NCI-H748 (cell line): ENCODE data around the gene ANK3.

Experiments used
- DNase-seq: peaks from one replicate; lab custom pipeline; 2025; ENCODE audit not compliant: unreplicated experiment; lab: John Stamatoyannopoulos, UW

The ANK3 gene

DNA sequence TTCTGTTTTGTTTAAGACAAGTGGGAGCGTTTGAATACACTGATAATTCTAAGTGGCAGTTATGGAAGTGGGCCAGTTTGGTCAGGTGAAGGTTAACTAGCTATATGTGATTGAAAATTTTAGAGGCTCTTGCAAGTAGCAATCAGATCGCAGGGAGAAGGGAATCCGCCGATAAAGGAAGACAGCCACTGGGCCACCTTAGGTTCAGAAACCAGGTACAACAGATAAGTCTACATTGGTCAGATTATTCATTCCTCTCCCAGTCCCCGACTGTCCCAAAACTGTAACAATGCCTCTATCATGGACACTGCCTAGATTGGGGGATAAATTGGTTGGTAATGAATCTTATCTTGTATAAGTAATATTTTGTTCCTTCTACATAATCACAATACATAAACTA lies 8.9 kb downstream of the ANK3 start:
- no peak for DNase-seq

GRCh38 chr10:60377955-60378354 lies 11.7 kb downstream of the ANK3 start:
- DNase-seq = no peak

DNA sequence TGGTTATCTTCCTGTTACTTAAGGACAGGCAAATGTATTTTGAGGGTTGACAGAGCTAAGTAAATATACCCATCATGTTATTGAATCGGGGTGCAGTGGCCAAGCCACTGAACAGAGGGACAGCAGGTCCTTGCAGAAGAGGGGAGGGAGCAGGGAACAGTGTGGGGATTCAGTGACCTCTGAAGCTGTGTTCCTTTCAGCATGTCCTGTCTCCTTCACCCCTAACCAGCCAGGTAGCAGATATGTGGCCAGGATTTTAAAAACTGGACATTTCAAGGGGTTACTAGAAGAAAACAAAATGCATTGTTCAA lies 12.7 kb downstream of the ANK3 start:
- no peak for DNase-seq

DNA sequence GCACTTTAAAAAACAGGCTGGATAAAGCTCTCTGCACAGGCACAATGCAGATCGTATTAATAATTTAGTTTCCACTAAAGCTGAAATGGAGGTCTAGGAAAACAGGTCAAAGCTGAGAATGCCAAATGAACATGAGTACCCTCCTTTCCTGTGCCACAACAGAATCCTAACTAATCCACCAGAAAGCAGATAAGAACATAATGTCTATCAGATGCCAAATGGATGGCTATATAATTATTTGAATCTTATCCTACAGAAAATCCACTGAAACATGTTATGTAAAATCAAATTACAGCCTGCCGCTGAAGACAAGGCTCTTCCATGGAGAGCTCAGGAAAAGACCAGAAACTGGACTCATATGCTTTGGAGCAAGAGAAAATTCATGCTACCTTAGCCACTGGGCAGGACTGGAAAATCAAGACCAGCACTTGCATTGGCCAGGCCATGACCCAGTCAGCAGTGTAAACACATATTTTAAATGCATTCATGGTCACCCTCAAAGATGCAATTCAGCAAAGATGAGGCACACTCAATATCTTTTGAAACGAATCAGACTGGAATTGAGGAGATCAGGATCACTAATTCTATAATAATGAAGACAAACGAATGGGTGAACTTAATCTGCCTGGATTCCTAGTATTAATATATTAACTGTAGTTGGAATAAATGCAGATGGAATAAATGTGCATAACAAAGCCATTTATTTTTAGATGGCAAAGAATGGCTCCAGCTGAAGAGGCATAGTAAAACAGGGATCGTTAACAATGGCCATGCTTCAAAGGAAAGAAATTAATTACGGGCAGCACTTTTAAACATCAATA lies 13.2 kb downstream of the ANK3 start:
- DNase-seq = peak; percentile 14

GRCh38 chr10:60375293-60376004 lies 14.2 kb downstream of the ANK3 start:
- DNase-seq = no peak

DNA sequence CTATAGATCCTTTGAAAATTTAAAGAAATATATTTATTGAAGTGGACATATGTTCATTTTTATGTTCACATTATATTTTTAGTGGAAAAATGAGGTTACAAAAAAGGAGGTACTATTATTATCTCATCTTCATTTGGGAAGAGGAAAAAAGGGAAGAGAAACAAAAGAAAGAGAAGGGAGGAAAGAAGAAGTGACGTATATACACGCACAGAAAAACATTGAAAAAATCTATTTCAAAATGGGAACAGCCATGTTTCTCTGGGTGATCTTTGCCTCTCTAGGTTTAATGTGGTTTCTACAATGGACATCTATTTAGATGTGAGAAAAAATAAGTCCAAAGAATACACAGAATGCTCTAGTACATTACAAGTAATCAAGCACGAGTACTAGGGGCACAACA lies 14.8 kb downstream of the ANK3 start:
- no peak for DNase-seq

GRCh38 chr10:60372436-60372835 lies 17.2 kb downstream of the ANK3 start:
- no peak for DNase-seq

DNA sequence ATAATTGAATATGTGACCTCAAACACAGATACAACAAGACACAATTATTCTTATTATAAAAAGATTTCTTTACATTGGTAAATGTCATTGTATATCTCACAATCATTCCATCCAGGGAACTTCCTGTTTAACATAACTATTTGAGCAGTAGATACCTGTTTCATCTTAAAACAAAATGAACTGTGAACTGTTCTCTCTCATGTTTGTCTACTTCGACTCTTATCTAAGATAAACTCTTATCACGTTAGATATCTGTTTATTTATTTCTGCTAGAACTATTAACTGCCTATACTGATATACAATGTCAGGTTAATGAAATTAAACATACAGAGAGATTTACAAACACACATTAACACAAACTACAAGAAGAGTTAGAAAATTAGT lies 20.1 kb downstream of the ANK3 start:
- no peak for DNase-seq

GRCh38 chr10:60368875-60369546 lies 20.7 kb downstream of the ANK3 start:
- DNase-seq = no peak

- no peak for DNase-seq
Measured at GRCh38 chr10:60367901-60368300, 21.8 kb downstream of the ANK3 start.

DNA sequence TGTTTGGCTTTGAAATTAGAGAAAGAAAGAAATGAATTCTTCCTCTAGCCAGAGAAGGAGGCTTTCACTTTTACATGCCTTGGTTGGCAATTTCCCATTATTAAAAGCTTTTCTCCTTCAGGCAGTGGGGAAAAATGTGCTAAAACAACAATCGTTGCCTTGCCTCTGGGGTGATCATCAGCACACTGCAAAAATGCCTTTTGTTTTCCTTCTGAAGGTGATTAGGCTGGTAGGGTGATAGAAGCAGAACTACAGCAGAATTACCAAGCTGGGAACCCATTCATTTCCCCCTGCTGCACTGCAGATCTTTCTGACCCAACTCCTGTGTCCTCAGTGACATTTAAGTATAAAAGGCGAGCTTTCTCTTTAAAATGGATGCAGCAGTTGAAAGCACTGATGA lies 22.2 kb downstream of the ANK3 start:
- no peak for DNase-seq

GRCh38 chr10:60367024-60367423 lies 22.7 kb downstream of the ANK3 start:
- no peak for DNase-seq

DNA sequence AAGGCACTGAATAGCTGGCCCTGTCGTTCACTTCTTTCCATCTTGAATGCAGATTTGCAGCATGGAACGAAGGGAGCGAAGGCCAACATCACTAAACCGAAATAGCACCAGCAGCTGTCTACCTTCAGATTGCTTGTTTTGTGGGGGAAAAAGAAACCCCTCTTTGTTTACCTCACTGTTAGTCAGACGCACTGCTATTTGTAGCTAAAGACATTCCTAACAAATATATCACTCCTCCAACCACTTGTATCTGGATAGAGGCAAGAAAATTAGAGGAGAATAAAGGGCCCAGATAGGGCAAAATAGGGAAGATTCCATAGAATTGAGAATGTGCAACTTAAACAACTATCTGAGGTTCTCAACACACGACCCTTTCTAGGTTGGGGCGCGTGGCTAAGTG lies 26.5 kb downstream of the ANK3 start:
- no peak for DNase-seq

- no peak for DNase-seq
Measured at GRCh38 chr10:60362461-60362860, 27.2 kb downstream of the ANK3 start.

- DNase-seq = no peak
Measured at GRCh38 chr10:60359066-60359465, 30.6 kb downstream of the ANK3 start.

DNA sequence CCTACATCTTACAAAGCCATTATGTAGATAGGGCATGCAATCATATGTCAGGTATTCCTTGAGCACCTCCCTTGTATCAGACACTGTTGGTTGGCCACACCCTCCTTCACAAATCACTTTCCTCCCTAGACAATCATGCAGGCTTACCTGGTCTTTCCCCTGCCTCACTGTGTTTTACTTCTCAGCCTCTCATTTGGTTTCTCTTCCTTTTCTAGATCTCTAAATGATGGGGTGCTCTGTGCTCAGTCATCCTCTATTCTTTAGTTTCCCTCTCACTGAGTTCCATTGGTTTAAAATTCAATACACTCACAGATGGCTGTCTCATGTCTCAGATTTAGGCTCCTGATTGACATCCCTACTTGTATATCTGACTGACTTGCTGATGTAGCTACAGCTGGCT lies 31.4 kb downstream of the ANK3 start:
- no peak for DNase-seq

DNA sequence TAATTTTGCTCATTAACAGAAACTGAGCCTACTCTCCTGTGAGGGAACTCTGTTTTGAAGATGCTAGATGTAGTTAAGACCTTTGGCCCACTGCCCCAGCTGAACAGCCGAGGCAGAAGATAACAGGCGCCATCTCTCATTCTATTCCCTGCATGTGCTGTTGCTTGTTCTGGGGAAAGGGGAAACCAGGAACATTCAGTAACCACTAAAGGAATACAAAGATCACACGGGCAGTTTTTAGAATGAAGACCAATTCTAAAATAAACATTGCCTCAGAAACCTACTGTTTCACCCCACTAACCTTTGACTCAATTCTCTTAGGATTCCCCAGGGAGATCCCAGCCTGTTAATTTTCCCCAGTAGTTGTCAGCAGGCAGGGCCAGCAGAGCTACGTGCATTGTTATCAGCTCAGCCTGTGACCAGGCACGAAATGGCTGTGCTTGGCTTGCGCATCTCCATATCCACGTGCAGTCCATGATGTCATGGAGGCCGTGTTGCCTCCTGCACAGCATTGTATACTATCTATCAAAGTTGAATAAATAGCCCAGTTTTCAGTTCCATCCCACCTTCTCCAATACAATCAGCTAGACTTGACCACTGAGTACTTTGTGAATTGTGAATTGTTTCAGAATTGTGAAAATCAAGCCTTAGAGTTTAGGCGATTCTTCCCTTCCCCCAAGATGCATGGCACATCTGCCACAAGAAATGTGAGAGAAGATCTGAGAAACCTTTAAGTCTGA lies 36.0 kb downstream of the ANK3 start:
- peak; percentile 9 for DNase-seq

DNA sequence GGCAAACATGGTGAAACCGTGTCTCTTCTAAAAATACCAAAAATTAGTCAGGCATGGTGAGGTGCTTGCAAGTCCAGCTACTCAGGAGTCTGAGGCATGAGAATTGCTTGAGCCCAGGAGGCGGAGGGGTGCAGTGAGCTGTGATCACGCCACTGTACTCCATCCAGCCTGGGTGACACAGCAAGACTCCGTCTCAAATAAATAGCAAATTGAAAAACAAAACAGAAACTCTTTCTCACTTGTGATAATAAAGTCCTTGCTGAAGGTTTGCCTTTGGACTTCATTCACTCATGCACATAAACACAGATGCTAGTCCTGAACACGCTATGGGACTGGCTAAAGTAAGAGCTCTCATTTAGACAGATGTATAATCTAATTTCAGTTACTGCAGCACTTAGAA lies 37.6 kb downstream of the ANK3 start:
- DNase-seq = no peak

DNA sequence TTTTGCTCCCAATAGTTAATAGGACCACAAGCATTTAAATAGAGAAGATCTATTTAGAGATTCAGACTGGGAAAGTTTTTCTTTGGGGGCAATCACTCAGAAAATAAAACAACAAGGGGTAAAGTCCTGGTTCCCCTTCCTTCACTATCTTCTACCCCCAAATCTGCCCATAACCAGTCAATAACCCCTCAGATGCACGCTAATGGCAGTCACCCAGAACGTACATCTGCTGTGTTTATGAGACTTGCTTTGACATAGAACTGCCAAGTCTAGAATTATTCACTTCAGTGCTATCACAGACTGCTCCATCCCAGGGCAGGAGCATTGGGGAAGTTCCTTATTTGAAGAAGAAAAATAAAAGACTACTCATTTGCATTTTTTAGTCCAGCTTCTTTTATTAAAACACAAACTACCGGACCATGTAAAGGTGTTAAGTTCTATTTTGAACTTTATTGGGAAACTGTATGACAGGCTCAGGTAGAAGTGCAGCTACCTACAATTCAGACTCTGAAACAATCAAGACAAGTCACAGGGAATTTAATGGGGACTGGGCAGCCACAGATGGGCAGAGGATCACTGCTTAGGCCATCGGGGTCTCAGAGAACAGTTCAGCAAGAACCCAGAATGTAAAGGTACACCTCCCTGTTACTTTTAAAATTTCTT lies 38.4 kb downstream of the ANK3 start:
- DNase-seq = no peak

DNA sequence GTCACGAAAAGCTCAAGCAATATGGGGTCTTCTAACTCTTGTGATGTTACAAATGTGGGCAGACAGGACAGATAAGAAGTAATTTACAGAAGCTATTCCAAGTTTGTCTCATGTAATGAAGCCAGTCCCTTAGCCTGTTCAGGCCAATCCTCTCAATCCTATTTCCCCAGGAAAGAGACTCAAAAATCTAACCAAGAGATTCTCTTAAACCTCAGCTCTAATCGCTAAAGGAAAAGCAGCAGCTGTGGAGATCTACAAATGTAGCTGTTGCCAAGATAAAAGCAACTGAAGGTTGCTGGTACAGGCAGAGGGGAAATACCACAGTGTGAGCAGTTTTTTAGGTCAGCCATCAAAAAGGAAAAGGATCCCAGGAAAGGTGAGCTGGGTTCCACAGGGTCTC lies 39.3 kb downstream of the ANK3 start:
- no peak for DNase-seq

GRCh38 chr10:60349426-60349825 lies 40.2 kb downstream of the ANK3 start:
- no peak for DNase-seq
